GM18499 (cell line): ENCODE measurements around the gene PTPRG.

Experiments used
- ATAC-seq: cut with Tn5 transposase; IDR thresholded peaks from one replicate; pipeline ENCODE4 v1.9.1; 2021; ENCODE audit warnings: moderate number of reproducible peaks; ENCODE audit not compliant: insufficient read depth, unreplicated experiment

The PTPRG gene

DNA sequence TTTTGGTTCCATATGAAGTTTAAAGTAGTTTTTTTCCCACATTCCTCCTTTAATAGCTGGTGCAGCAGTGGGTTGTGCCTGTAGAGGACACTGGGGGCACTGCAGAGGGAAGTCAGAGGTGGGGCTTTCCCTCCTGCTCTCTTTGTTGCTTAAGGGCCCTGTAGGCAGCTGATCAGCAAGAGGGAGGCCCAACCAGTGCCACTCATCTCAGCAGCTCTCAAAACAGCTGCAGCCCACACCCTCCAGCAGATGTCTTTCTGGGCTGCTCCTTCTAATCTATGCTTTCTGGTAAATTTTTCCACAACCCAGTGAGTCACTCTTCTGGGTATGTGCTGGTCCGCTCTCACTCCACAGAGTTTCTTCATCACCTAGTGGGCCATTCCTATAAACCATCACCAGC is 548.2 kb downstream of the PTPRG start:
- ATAC-seq, result no peak

- ATAC-seq, result no peak
Measured at GRCh38 chr3:62110443-62111225, 549.3 kb downstream of the PTPRG start.

DNA sequence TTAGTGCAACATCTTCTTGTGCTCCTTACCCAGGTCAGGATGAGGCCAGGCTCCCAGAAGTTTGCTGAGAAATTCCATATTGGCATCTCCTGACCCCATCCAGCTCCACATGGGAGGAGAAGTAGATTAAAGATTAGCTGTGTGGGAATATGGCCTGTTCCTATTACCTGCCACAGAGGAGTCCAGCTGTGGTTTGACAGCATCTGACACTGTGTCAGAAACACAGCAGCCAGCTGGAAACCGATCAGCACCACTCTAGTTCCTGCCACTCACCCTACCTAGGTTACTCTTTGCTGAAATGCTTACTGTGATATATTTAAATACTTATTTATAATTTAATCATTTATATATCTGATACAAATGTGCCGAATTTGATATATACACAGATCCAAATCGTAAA is 551.7 kb downstream of the PTPRG start:
- ATAC-seq, result no peak

DNA sequence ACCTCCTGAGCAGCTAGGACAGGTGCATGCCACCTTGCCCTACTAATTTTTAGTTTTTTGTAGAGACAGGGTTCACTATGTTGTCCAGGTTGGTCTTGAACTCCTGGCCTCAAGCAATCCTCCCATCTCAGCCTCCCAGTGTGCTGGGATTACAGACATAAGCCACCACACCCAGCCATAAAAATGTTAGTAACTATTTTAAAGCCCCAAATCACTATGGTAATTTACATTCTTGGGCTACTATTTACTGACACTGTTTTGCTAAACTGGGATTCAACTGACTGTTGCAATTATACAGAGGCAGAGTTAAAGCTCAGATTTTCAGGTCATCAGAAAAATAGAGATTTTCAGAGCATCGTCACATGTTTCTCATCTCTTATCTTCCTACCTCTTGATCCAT is 553.4 kb downstream of the PTPRG start:
- ATAC-seq, result no peak

GRCh38 chr3:62117903-62118548 is 556.7 kb downstream of the PTPRG start:
- no peak for ATAC-seq

GRCh38 chr3:62119139-62119538 is 557.8 kb downstream of the PTPRG start:
- no peak for ATAC-seq

DNA sequence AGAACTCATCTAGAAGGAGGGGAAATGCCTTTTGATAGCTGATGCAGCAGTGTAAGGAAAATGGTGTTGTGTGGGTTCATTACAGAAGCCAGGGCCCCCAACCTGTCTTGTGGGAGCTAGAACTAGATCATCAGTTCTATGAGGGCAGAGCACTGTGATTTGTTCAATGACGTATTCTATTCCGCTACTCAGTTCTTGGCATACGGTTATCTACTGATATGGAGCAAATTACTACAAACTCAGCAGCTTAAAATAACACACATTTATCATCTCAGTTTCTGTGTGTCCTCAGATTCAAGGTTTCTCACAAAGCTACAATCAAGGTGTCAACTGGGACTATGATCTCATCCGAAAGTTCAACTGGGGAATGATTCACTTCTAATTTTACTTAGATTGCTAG is 561.4 kb downstream of the PTPRG start:
- no peak for ATAC-seq

- ATAC-seq, result no peak
Measured at GRCh38 chr3:62125380-62125779, 564.0 kb downstream of the PTPRG start.

DNA sequence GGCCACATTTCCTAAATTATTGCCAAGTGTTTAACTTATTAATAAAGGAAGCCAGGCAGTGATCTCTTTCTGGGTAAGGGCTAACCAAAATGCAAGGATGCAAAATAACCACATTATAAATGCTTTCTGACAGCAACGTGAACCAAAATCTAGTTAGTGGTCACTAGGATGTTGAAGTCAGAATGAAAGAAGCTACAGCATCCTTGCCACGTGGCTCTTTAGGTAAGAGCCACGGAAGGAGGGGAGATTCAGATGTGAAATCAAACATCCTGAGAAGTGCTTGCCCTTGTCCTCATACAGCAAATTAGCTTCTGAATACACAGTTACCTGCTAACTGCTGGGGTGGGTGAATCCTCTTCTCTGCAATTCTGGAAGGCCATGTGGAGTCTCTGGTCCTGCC is 565.7 kb downstream of the PTPRG start:
- no peak for ATAC-seq

DNA sequence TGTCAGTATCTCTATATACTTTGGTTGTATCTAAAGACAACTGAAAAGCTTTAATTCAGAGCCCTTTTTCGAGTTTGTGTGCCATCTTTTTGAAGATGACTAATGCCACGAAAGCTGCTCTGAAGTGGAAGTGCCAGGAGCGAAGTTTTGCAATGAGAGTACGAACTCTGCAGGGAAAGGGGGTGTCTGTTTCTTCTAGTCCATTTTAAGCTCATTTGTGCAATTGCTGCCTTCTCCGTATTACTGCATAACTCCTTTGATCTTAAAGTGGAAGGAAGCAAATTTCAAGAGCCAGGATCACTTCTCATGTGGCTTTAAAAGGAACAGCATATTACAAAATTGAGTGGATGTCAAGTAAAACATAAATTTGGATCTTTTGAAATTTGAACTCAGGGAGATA is 566.7 kb downstream of the PTPRG start:
- ATAC-seq, result no peak

- no peak for ATAC-seq
Measured at GRCh38 chr3:62128681-62129080, 567.3 kb downstream of the PTPRG start.

DNA sequence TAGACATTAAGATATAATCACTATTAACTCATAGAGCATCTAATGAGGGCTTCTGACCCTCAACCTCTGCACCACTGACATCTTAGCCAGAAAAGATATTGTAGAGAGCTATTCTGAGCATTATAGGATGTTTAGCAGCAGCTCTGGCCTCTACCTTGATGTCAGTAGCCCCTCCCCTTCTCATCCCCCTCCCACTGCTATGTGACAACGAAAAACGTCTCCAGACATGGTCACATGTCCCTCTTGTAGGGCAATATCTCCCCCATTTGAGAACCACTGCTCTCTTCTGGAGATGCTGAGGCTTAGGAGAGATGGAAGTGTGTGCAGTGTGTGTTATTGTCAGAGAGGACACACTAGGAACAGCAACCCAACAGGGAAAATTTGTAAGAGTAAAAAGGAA is 569.7 kb downstream of the PTPRG start:
- no peak for ATAC-seq

DNA sequence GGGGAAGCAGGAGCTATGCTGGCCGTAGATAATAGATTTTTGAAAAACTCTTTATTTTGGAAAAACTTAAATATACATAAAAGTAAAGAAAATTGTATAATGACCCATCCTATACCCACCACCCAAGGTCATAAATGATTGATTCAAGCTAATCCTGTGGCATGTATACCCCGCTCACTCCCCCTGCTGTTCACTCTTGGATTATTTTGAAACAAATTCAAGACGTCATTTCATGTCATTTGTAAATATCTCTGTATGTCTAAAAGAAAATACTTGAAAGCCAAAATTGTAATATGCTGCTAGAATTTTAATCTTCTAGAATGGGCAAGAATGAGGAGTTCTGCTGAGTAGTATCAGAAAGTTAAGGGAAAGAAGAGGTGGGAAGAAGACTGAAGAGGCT is 570.2 kb downstream of the PTPRG start:
- ATAC-seq, result no peak

DNA sequence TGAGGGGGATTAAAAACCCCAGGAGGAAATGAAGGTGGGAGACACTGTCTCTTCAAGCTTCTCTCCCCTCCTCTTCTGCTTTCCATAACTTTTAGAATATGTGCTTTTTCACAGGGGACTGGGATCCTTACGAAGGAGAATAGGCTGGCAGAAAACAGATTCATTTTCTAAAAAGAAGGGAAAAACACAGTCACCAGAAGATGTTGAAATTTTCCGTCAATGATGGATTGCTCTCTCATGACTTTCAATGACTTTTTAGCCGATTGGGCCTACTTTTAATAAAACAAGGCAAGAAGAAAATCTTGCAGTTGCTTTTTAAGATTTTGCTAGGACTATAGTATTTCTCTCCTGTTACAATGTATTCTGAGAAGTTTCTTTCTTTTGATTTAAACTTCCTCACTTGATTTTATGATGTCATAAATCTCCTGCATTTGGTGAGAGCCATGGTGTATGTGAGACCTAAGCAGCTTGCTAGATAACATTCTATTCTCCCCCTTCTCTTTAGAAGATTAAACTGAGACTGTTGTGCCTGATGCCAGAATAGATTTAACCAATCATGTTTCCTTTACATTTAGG is 570.7 kb downstream of the PTPRG start:
- ATAC-seq, result no peak

DNA sequence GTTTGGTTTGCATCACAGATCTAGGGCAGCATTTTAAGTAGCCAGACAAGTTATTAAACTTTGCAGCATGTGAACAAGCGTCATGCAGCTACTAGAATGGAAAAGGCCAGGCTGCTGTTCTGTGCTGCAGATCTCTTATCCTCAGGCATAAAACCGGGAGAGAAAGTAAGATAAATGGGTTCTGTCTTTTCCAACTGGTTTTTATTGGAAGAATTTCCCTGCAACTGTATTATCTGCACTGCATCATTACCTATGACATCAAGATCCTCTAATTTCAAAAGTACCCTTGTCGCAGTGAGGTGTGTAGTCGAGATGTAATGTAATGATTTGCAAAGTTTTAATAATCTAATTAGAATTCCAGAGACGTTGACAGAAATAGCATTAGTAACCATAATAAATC is 571.6 kb downstream of the PTPRG start:
- no peak for ATAC-seq

DNA sequence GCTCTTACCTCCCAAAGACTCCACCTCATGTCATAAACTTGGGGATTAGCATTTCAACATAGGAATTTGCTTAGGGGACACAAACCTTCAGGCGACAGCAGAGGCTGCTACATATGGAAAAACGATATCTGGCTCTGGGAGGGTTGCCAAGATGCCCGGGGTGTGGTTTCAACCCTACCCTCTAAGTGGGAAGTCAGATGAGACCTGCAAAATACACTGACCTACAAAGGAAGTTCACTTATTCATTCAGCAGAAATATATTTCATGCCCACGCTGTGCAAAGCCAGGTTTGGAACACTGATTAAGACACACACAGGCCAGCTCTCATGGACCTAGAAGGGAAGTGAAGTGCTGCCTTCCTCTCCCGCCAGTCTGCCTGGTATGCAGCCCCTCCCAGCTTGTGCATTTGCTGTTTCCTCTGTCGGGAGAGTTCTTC is 572.7 kb downstream of the PTPRG start:
- no peak for ATAC-seq

- ATAC-seq, result no peak
Measured at GRCh38 chr3:62135741-62136140, 574.4 kb downstream of the PTPRG start.

- ATAC-seq, result no peak
Measured at GRCh38 chr3:62139957-62140356, 578.6 kb downstream of the PTPRG start.

GRCh38 chr3:62142331-62143085 is 581.1 kb downstream of the PTPRG start:
- ATAC-seq, result no peak

- ATAC-seq, result no peak
Measured at GRCh38 chr3:62143843-62144450, 582.6 kb downstream of the PTPRG start.

DNA sequence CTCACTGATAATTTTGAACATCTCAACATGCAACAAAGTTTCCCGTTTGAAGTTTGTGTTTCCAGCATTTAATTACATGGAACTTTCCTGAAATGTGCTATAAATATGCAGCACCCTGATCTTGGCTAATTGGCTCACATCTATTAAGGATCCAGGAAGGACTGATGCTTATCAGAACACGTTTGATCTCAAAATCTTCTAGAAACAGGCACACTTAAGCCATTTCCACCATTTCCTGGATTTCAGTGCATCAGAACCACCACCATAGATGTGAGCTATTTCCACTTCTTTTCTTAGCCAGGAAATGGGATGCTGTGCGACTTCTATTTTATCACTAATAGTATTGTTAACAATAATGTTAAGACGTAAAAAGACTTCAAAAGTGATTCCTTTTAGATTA is 583.1 kb downstream of the PTPRG start:
- ATAC-seq, result no peak
